ENCODE data around the gene NEK3. TPM values are rescaled to one million over a fixed set of nuclear protein-coding genes. Genes with fewer than 3 reads are reported as not detected.
"Not testable (repeated sequence)": the region's sequence is repeated elsewhere in the genome, so short reads cannot be mapped to it uniquely, and the experiment has no call there.

Gene NEK3
- 10 to 100 TPM in 4 of 9 donors, 1 to 10 TPM in 5; 3.0 to 16.2 (median 7.1) TPM for total RNA-seq
- 10 to 100 TPM in 2 of 3 donors, 1 to 10 TPM in 1; 6.4 to 56.4 (median 26.7) TPM for polyA plus RNA-seq
- long read RNA-seq, donor 1, result 0 reads
- long read RNA-seq, donor 2, result 0 reads
- long read RNA-seq, donor 3, result 0 reads
- long read RNA-seq, donor 4, result 0 reads
- long read RNA-seq, donor 5, partial matches to known transcripts, result 0 of 10 reads
- long read RNA-seq, donor 5, other reads (novel, unspliced or antisense), result 8 of 10 reads
- long read RNA-seq, donor 6, result 0 reads
- long read RNA-seq, donor 7, partial matches to known transcripts, result 0 of 1 reads
- long read RNA-seq, donor 7, other reads (novel, unspliced or antisense), result 0 of 1 reads
- long read RNA-seq, donor 8, result 0 reads
- long read RNA-seq, donor 9, result 0 reads
- long read RNA-seq, donor 10, partial matches to known transcripts, result 0 of 1 reads
- long read RNA-seq, donor 10, other reads (novel, unspliced or antisense), result 0 of 1 reads

- WGBS, 4 donors, result 1 to 7% (median 3%) methylated on average over 19 to 74 of the region's 74 CpGs
Observed at GRCh38 chr13:52159159-52159982, at the start of gene NEK3. TSS of gene NEK3 (minus strand) at chr13:52159597. CDS start at chr13:52156191, 3,406 bp downstream.

DNA sequence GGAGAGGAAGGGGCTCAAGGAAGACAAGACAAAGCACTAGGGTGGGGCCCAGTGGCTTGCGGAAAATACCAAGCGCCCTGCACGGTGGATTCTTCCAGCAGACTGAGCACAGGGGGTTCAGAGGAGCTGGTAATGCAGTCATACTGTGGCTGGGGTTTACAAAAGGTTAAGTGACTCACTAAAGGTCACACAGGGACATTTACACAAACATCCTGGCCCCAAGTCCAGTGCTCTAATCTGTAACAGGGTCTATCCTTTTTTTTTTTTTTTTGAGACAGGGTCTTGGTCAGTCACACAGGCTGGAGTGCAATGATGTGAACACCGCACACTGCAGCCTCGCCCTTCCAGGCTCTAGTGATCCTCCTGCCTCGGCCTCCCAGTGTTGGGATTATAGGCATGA, 49.0 kb upstream of the NEK3 start:
- H3K27ac ChIP-seq; H3K4me1 ChIP-seq (replicated peaks in 1 of 2); H3K27me3 ChIP-seq; H3K36me3 ChIP-seq (replicated peaks in 1 of 2); intact Hi-C loops (cut with DNase I); H3K9me3 ChIP-seq (replicated peaks in 1 of 3); H3K4me3 ChIP-seq; DNase-seq: not testable (repeated sequence)
- 73 to 83% (median 82%) methylated on average over 5 to 6 of the region's 6 CpGs for WGBS, 4 donors

More at GRCh38 chr13:52159159-52159982, at the start of gene NEK3:
- no peaks in the 10 kb centered on the region for H3K9me3 ChIP-seq (replicated peaks in 1 of 3)
- H3K4me3 ChIP-seq, result peak within 1 kb of the TSS in 2 of 4 donors; percentile 75 to 92
- peak within 1 kb of the TSS in 4 of 5 donors; percentile 6 to 84 (median 77) for H3K27ac ChIP-seq
- H3K4me1 ChIP-seq (replicated peaks in 1 of 2), result peaks cover 7 to 15% of the 10 kb centered on the region in 2 donors
- H3K36me3 ChIP-seq (replicated peaks in 1 of 2), result no peaks in the 10 kb centered on the region
- H3K27me3 ChIP-seq, result no peaks in the 10 kb centered on the region
- intact Hi-C loops (cut with DNase I), result no loop called here
- DNase-seq, result peak; percentile 51 to 70 (median 61)
- no peak for TF ChIP-seq CTCF (IDR thresholded peaks at IDR 0.05)
- no peak for TF ChIP-seq POLR2A (IDR thresholded peaks at IDR 0.05)

- intact Hi-C loops (cut with DNase I); H3K4me3 ChIP-seq; H3K9me3 ChIP-seq (replicated peaks in 1 of 3); H3K36me3 ChIP-seq (replicated peaks in 1 of 2); DNase-seq; H3K27ac ChIP-seq; H3K4me1 ChIP-seq (replicated peaks in 1 of 2); H3K27me3 ChIP-seq: not testable (repeated sequence)
- 84 to 100% (median 96%) methylated on average over 2 to 3 of the region's 3 CpGs for WGBS, 4 donors
Observed at GRCh38 chr13:52207896-52208295, 48.5 kb upstream of the NEK3 start.

DNA sequence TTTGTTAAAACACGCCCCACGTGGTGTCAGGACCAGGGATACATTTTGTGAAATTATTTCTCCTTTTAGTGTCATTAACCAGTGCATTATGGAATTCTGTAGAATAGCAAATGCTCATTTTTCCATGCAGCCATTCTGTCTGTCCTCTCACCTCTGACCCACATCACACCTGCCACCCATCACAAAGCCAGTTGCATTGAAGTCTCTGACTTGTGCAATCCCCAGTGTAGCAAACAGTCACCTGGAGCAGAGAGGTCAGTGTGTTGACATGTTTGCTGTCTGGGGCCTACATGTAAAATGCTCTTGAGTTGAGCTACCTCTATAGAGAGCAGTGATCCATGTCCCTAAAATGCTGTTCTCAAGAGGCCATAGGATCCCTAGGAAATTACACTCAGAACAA, 47.9 kb upstream of the NEK3 start:
- intact Hi-C loops (cut with DNase I); H3K4me3 ChIP-seq; H3K27me3 ChIP-seq; H3K4me1 ChIP-seq (replicated peaks in 1 of 2); H3K27ac ChIP-seq; H3K36me3 ChIP-seq (replicated peaks in 1 of 2); DNase-seq; H3K9me3 ChIP-seq (replicated peaks in 1 of 3): not testable (repeated sequence)
- WGBS, 4 donors, result 94 to 100% methylated on average over 2 of the region's 2 CpGs; no CpG with 5 or more reads in 2 of the 4 donors

GRCh38 chr13:52204546-52204945, 45.1 kb upstream of the NEK3 start:
- H3K36me3 ChIP-seq (replicated peaks in 1 of 2); H3K4me3 ChIP-seq; intact Hi-C loops (cut with DNase I); H3K9me3 ChIP-seq (replicated peaks in 1 of 3); H3K4me1 ChIP-seq (replicated peaks in 1 of 2); H3K27me3 ChIP-seq: not testable (repeated sequence)
- WGBS, 4 donors, result 55 to 73% (median 61%) methylated on average over 4 of the region's 4 CpGs
- peak overlapping the region in 1 of 5 donors; percentile 34 for H3K27ac ChIP-seq
- peak in 2 of 7 donors; percentile 15 to 29 for DNase-seq

GRCh38 chr13:52203864-52204263, 44.5 kb upstream of the NEK3 start:
- 13 to 38% (median 26%) methylated on average over 1 of the region's 1 CpG for WGBS, 4 donors

GRCh38 chr13:52202506-52202905, 43.1 kb upstream of the NEK3 start:
- intact Hi-C loops (cut with DNase I); H3K36me3 ChIP-seq (replicated peaks in 1 of 2); H3K4me3 ChIP-seq; H3K27me3 ChIP-seq; DNase-seq; H3K27ac ChIP-seq; H3K9me3 ChIP-seq (replicated peaks in 1 of 3); H3K4me1 ChIP-seq (replicated peaks in 1 of 2): not testable (repeated sequence)
- 47 to 61% (median 56%) methylated on average over 7 of the region's 7 CpGs for WGBS, 4 donors

More at GRCh38 chr13:52203864-52204263, 44.5 kb upstream of the NEK3 start:
- H3K27ac ChIP-seq; intact Hi-C loops (cut with DNase I); H3K36me3 ChIP-seq (replicated peaks in 1 of 2); H3K27me3 ChIP-seq; H3K4me1 ChIP-seq (replicated peaks in 1 of 2); H3K9me3 ChIP-seq (replicated peaks in 1 of 3); H3K4me3 ChIP-seq: not testable (repeated sequence)
- DNase-seq, result peak; percentile 45 to 86 (median 82)

Measured in adrenal gland (tissue), 19 donors.